Colon (tissue), 2 donors: Measurements from ENCODE around the gene FRMD8.

ENCODE experiments used
- FAIRE-seq: peaks from 2 replicates; lab custom pipeline; 2012; peaks lifted over from hg19 to GRCh38; lab: Jason Lieb, UNC
- donor health status: control.
- donor health status: control.

FRMD8 gene

GRCh38 chr11:65386307-65387140 lies at the start of gene FRMD8:
TSS of gene FRMD8 (plus strand) at chr11:65386637. CDS start at chr11:65387037, 400 bp downstream.
- no peak for FAIRE-seq

GRCh38 chr11:65338676-65339075 lies 47.8 kb upstream of the FRMD8 start:
- no peak for FAIRE-seq

GRCh38 chr11:65340226-65340625 lies 46.2 kb upstream of the FRMD8 start:
- no peak for FAIRE-seq

- FAIRE-seq = no peak
Measured at GRCh38 chr11:65341856-65342255, 44.6 kb upstream of the FRMD8 start.

- no peak for FAIRE-seq
Measured at GRCh38 chr11:65351511-65351910, 34.9 kb upstream of the FRMD8 start.

GRCh38 chr11:65352783-65353182 lies 33.7 kb upstream of the FRMD8 start:
- no peak for FAIRE-seq

GRCh38 chr11:65353376-65353775 lies 33.1 kb upstream of the FRMD8 start:
- no peak for FAIRE-seq

GRCh38 chr11:65353900-65354264 lies 32.6 kb upstream of the FRMD8 start:
- no peak for FAIRE-seq

GRCh38 chr11:65354265-65355012 lies 32.0 kb upstream of the FRMD8 start, which contains the start of gene TIGD3:
TSS of gene TIGD3 (plus strand) at chr11:65354751. CDS start at chr11:65355809, 1,058 bp downstream.
- FAIRE-seq = no peak

- no peak for FAIRE-seq
Measured at GRCh38 chr11:65355013-65355775, 31.2 kb upstream of the FRMD8 start.

- FAIRE-seq = no peak
Measured at GRCh38 chr11:65355776-65356393, 30.6 kb upstream of the FRMD8 start.

- no peak for FAIRE-seq
Measured at GRCh38 chr11:65356394-65356972, 30.0 kb upstream of the FRMD8 start.

GRCh38 chr11:65357856-65358356 lies 28.5 kb upstream of the FRMD8 start:
- FAIRE-seq = no peak

GRCh38 chr11:65362320-65362931 lies 24.0 kb upstream of the FRMD8 start:
- no peak for FAIRE-seq

GRCh38 chr11:65362966-65363365 lies 23.5 kb upstream of the FRMD8 start:
- FAIRE-seq = no peak

GRCh38 chr11:65363770-65364169 lies 22.7 kb upstream of the FRMD8 start:
- FAIRE-seq = no peak

GRCh38 chr11:65366340-65366773 lies 20.1 kb upstream of the FRMD8 start:
- no peak for FAIRE-seq

GRCh38 chr11:65370659-65371049 lies 15.8 kb upstream of the FRMD8 start:
- no peak for FAIRE-seq

GRCh38 chr11:65373839-65374580 lies 12.4 kb upstream of the FRMD8 start:
- no peak for FAIRE-seq

- FAIRE-seq = no peak
Measured at GRCh38 chr11:65375012-65375411, 11.4 kb upstream of the FRMD8 start.
